Body of pancreas (tissue), 4 donors: ENCODE measurements around the gene CTNNA2. TPM values are rescaled to one million over a fixed set of nuclear protein-coding genes. Genes with fewer than 3 reads are reported as not detected.

Source experiments
- ATAC-seq: fragments of 150-250 bp; one replicate; pipeline ENCODE4 v1.9.1; 2016
- DNase-seq, 4 donors: peaks; one replicate each; pipeline ENCODE4 v3.0.0-alpha.2; 2019
- H3K27ac ChIP-seq, 4 donors: fragments of 200-600 bp; sonication (generic); 1 replicate in 3 of 4; 2 replicates in 1 of 4; pipeline versions ENCODE4 v1.5.1 to v1.6.1; 2016 to 2019; ENCODE audit warnings: mild to moderate bottlenecking in 1 of 4, mixed read lengths in 1 of 4, moderate library complexity in 1 of 4
- H3K27me3 ChIP-seq, 2 donors: fragments of 200-600 bp; sonication (generic); one replicate each; pipeline ENCODE4 v1.6.0; 2016; ENCODE audit warnings: mild to moderate bottlenecking in 1 of 2
- H3K36me3 ChIP-seq, 2 donors: fragments of 200-600 bp; sonication (generic); replicated peaks in 1 of 2; 2 replicates each; pipeline ENCODE4 v1.5.1; 2016; ENCODE audit warnings: low read depth in 2 of 2; ENCODE audit not compliant: insufficient read depth in 1 of 2
- H3K4me1 ChIP-seq: fragments of 200-600 bp; sonication (generic); one replicate; pipeline ENCODE4 v1.6.0; 2016
- H3K4me3 ChIP-seq, 2 donors: fragments of 200-600 bp; sonication (generic); 1 replicate in 1 of 2; 2 replicates in 1 of 2; pipeline ENCODE4 v1.5.1; 2016 to 2019
- H3K9me3 ChIP-seq, 3 donors: fragments of 200-600 bp; sonication (generic); 1 replicate in 2 of 3; 2 replicates in 1 of 3; pipeline ENCODE4 v1.5.1; 2016
- POLR2A ChIP-seq, 3 donors: fragments of 450-650 bp; IDR thresholded peaks; one replicate each; pipeline ENCODE4 v1.6.1; 2016; ENCODE audit warnings: antibody characterized with exemption in 3 of 3, mild to moderate bottlenecking in 2 of 3
- WGBS, 2 donors: methylation state at CpG; one replicate each; pipeline ENCODE4 v1.1.5; 2017; 5-methylcytosine and 5-hydroxymethylcytosine counted together
- intact Hi-C: fragments of 100-400 bp; cut with DNase I; formaldehyde crosslinking; loops from one replicate; pipeline ENCODE4 v1.15.1; 2023
- total RNA-seq, 2 donors: library from RNA; depleted of rRNA; stranded (reverse); fragments of >200 nt; gene quantifications; one replicate each; pipeline ENCODE4 v1.1.0, GENCODE V29; 2016
- TF ChIP-seq, protein P1 (sequence below), 7 experiments: fragments of 450-650 bp in 4 of 7; fragments of 200-600 bp in 3 of 7; sonication (generic) in 3 of 7; IDR thresholded peaks; one replicate each; pipeline ENCODE4 v1.5.1; 2016 to 2019; ENCODE audit warnings: antibody characterized with exemption in 7 of 7

CTNNA2 gene
- total RNA-seq, 2 donors from 2014 or later = 0.52 to 29.3 TPM

DNA sequence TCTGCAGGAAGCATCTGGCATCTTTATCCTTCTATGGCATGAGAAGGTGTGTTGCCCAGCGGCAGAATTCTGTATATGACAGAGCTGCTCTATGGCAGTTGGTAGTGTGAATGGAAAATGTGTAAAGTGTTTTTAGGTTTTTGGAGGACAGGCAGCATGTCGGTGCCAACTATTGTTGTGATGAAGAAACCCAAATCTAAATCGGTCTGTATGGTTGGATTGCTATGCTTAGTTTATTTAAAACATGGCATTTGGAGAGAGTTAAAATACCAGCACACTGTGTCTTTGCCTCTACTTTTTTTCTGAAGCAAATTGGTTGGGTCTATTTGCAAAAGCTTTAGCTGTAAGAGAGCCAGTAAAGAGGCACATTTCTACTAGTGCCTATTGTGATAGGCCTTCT lies 136.7 kb downstream of the CTNNA2 start:
- ATAC-seq (no peak), DNase-seq (no peak)
- H3K4me3 ChIP-seq = no peak overlapping the region
- H3K4me1 ChIP-seq = no peaks in the 10 kb centered on the region
- H3K27ac ChIP-seq = no peak overlapping the region
- H3K9me3 ChIP-seq = no peaks in the 10 kb centered on the region
- intact Hi-C loops = no loop called here
- WGBS, 2 donors = 83 to 87% methylated on average over 3 of the region's 3 CpGs
- TF ChIP-seq, protein P1, sequence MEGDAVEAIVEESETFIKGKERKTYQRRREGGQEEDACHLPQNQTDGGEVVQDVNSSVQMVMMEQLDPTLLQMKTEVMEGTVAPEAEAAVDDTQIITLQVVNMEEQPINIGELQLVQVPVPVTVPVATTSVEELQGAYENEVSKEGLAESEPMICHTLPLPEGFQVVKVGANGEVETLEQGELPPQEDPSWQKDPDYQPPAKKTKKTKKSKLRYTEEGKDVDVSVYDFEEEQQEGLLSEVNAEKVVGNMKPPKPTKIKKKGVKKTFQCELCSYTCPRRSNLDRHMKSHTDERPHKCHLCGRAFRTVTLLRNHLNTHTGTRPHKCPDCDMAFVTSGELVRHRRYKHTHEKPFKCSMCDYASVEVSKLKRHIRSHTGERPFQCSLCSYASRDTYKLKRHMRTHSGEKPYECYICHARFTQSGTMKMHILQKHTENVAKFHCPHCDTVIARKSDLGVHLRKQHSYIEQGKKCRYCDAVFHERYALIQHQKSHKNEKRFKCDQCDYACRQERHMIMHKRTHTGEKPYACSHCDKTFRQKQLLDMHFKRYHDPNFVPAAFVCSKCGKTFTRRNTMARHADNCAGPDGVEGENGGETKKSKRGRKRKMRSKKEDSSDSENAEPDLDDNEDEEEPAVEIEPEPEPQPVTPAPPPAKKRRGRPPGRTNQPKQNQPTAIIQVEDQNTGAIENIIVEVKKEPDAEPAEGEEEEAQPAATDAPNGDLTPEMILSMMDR (IDR thresholded peaks at IDR 0.05) = no peak
- no peak for TF ChIP-seq POLR2A (IDR thresholded peaks at IDR 0.05)
- no peaks in the 10 kb centered on the region for H3K27me3 ChIP-seq
- H3K36me3 ChIP-seq = no peaks in the 10 kb centered on the region

DNA sequence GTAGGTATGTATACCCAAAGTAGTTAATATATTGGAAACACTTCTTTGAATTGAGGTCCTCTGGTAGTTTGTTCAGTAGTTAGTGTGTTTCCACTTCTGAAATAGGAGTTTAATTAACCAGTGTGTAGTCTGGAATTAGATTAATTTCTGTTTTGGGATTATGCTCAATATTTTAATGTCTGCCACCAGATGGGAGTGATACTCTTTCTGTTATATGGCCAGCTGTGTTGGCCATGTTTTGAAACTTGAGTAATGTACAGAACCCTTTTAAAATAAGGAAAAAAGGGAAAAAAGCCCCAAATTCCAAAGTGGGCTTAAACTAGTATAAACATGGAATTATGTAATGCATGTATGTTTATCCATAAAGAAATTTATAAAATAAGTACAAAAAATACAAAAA lies 147.7 kb downstream of the CTNNA2 start:
- intact Hi-C loops = no loop called here
- Histone ChIP-seq H3K9me3 (no peaks in the 10 kb centered on the region), H3K27ac (no peak overlapping the region), H3K4me3 (no peak overlapping the region), H3K4me1 (no peaks in the 10 kb centered on the region), H3K36me3 (no peaks in the 10 kb centered on the region), H3K27me3 (no peaks in the 10 kb centered on the region)
- no peak for TF ChIP-seq POLR2A (IDR thresholded peaks at IDR 0.05)
- TF ChIP-seq, protein P1 (IDR thresholded peaks at IDR 0.05) = no peak
- ATAC-seq (no peak), DNase-seq (no peak)

DNA sequence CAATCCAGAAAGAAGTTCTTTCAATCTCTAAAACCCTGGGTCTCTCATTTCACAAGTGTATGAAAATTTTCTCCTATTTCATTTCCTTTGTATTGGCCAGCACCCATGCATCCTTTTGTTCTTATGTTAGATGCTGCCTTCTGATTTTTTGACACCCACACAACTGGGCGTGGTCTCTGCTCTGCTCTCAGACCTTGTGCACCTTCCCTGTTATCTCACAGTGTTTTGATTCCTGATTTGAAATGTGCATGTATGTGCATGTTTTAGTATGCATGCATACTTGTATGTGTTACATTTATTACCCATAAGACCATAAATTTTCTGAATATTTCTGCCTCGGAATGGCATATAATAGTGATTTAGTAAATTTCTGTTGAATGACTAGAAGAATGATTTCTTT lies 152.2 kb downstream of the CTNNA2 start:
- Histone ChIP-seq H3K4me3 (no peak overlapping the region), H3K4me1 (no peaks in the 10 kb centered on the region), H3K27ac (no peak overlapping the region), H3K9me3 (no peaks in the 10 kb centered on the region), H3K36me3 (no peaks in the 10 kb centered on the region), H3K27me3 (no peaks in the 10 kb centered on the region)
- ATAC-seq (no peak), DNase-seq (no peak)
- TF ChIP-seq, protein P1 (IDR thresholded peaks at IDR 0.05) = no peak
- TF ChIP-seq POLR2A (IDR thresholded peaks at IDR 0.05) = no peak
- intact Hi-C loops = no loop called here
- WGBS, 2 donors = 60 to 63% methylated on average over 2 of the region's 2 CpGs

DNA sequence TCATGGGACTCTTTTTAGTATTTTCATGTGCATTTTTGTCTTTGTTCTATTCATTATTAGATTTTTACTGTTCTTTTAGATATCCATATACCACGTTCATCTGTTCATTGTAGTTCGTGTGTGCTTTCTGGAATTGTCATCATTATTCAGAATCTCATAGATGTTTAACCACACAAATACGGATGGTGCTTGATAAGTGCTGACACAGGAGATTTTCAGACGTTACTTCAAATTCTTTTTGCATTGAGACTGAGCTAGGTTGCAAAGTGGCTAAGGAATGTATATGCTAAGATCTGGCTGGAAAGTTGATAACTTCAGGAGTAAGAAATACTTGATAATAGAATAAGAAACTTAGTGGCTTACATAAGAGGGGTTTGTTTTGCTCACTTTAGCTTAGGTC lies 153.6 kb downstream of the CTNNA2 start:
- intact Hi-C loops = no loop called here
- no peak for TF ChIP-seq POLR2A (IDR thresholded peaks at IDR 0.05)
- TF ChIP-seq, protein P1 (IDR thresholded peaks at IDR 0.05) = no peak
- H3K9me3 ChIP-seq = no peaks in the 10 kb centered on the region
- 35 to 48% methylated on average over 4 of the region's 4 CpGs for WGBS, 2 donors
- no peak overlapping the region for H3K27ac ChIP-seq
- no peaks in the 10 kb centered on the region for H3K4me1 ChIP-seq
- H3K4me3 ChIP-seq = no peak overlapping the region
- no peaks in the 10 kb centered on the region for H3K36me3 ChIP-seq
- DNase-seq (no peak), ATAC-seq (no peak)
- H3K27me3 ChIP-seq = no peaks in the 10 kb centered on the region

DNA sequence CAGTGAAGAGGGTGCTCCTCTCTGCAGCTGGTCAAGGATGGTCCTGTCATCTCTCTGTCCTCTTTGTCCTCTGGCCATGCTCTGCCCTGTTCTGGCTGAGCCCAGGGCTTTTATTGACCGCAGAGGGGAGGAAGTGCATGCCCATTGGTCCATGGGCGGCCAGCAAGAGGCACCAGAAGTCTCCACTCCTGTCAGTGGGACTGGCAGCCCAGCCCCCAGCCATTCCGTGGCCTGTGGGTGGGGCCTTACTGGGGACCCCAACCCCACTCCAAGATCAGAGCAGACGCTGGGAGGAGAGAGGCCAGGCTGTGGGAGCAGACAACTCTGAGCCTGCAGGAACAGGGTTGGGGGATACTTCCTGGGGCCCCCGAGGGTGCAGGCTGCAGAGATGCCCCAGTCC lies 156.9 kb downstream of the CTNNA2 start:
- ATAC-seq = no peak
- TF ChIP-seq, protein P1 (IDR thresholded peaks at IDR 0.05) = no peak
- no peak for TF ChIP-seq POLR2A (IDR thresholded peaks at IDR 0.05)
- no peaks in the 10 kb centered on the region for H3K27me3 ChIP-seq
- no peaks in the 10 kb centered on the region for H3K36me3 ChIP-seq
- no peak for DNase-seq
- H3K4me3 ChIP-seq = no peak overlapping the region
- no peaks in the 10 kb centered on the region for H3K4me1 ChIP-seq
- intact Hi-C loops = no loop called here
- H3K27ac ChIP-seq = no peak overlapping the region
- no peaks in the 10 kb centered on the region for H3K9me3 ChIP-seq
- 64 to 80% methylated on average over 2 to 5 of the region's 5 CpGs for WGBS, 2 donors
